ENCODE results near the gene COL6A2. TPM values are rescaled to one million over a fixed set of nuclear protein-coding genes. Genes with fewer than 3 reads are reported as not detected.
"Not testable (repeated sequence)": the region's sequence is repeated elsewhere in the genome, so short reads cannot be mapped to it uniquely, and the experiment has no call there.

COL6A2 gene
- total RNA-seq, 4 donors from 2014 or later = 88.9 to 150 (median 126) TPM

GRCh38 chr21:46136739-46137349 lies 38.9 kb downstream of the COL6A2 start:
- 76% methylated on average over 11 of the region's 22 CpGs for WGBS
- DNase-seq (ENCODE audit: low spot score in 2 of 2) = no peak
- Histone ChIP-seq H3K9me3 (no peaks in the 10 kb centered on the region), H3K36me3 (no peaks in the 10 kb centered on the region), H3K4me1 (no peaks in the 10 kb centered on the region), H3K27me3 (peaks cover 6% of the 10 kb centered on the region), H3K4me3 (no peak overlapping the region), H3K27ac (no peak overlapping the region)
- TF ChIP-seq POLR2A (IDR thresholded peaks at IDR 0.05) (no peak), POLR2AphosphoS5 (IDR thresholded peaks at IDR 0.05) (no peak), EP300 (IDR thresholded peaks at IDR 0.05) (no peak)
- TF ChIP-seq, protein P1, sequence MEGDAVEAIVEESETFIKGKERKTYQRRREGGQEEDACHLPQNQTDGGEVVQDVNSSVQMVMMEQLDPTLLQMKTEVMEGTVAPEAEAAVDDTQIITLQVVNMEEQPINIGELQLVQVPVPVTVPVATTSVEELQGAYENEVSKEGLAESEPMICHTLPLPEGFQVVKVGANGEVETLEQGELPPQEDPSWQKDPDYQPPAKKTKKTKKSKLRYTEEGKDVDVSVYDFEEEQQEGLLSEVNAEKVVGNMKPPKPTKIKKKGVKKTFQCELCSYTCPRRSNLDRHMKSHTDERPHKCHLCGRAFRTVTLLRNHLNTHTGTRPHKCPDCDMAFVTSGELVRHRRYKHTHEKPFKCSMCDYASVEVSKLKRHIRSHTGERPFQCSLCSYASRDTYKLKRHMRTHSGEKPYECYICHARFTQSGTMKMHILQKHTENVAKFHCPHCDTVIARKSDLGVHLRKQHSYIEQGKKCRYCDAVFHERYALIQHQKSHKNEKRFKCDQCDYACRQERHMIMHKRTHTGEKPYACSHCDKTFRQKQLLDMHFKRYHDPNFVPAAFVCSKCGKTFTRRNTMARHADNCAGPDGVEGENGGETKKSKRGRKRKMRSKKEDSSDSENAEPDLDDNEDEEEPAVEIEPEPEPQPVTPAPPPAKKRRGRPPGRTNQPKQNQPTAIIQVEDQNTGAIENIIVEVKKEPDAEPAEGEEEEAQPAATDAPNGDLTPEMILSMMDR (IDR thresholded peaks at IDR 0.05) = no peak

DNA sequence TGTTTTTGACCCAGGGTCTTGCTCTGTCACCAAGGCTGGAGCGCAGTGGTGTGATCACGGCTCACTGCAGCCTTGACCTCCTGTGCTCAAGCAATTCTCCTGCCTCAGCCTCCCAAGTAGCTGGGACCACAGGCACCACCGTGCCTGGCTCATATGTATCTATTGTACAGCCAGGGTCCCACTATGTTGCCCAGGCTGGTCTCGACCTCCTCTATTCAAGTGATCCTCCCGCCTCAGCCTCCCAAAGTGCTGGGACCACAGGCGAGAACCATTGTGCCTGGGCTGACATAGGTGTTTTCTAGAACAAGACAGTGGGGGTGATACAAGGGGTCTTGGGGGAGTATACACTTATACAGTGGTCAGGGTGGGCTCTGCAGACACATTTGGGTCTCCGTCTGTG lies 40.0 kb downstream of the COL6A2 start:
- no peaks in the 10 kb centered on the region for H3K9me3 ChIP-seq
- 85% methylated on average over 3 of the region's 7 CpGs for WGBS
- TF ChIP-seq EP300 (IDR thresholded peaks at IDR 0.05) (no peak), POLR2A (IDR thresholded peaks at IDR 0.05) (no peak), POLR2AphosphoS5 (IDR thresholded peaks at IDR 0.05) (no peak)
- TF ChIP-seq, protein P1 (IDR thresholded peaks at IDR 0.05) = no peak
- H3K4me3 ChIP-seq = no peak overlapping the region
- H3K4me1 ChIP-seq = no peaks in the 10 kb centered on the region
- peaks cover 6% of the 10 kb centered on the region for H3K27me3 ChIP-seq
- no peak overlapping the region for H3K27ac ChIP-seq
- DNase-seq (ENCODE audit: low spot score in 2 of 2) = no peak
- no peaks in the 10 kb centered on the region for H3K36me3 ChIP-seq

DNA sequence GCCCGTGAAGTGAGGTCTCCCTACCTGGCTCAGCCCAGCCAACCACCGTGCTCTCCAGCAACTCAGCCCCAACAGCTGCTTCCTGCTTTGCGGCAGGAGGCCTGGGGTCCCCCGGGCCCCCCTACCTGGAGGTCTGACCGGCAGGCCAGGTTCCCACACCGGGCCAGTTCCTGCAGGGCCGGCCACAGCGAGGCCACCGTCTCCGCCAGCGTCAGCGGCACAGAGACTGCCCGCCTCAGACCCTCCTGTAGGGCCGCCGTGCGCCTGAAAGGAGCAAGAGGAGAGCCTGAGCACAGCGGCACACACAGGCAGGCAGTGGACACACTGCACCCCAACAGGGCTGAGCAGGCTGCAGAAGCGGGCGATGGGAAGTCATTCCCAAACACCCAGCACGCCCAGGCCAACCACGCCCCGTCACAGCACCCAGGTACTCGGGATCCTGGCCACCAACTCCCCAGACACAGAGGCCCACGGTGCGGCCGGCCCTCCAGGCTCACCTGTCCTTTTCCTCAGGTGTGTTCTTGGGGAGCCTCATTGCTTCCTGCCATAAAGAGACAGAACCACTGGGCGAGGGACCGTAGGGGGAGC lies 40.6 kb downstream of the COL6A2 start:
- 92% methylated on average over 24 of the region's 28 CpGs for WGBS
- Histone ChIP-seq H3K4me1 (peaks cover 3% of the 10 kb centered on the region), H3K36me3 (no peaks in the 10 kb centered on the region), H3K4me3 (no peak overlapping the region), H3K9me3 (no peaks in the 10 kb centered on the region), H3K27me3 (peaks cover 6% of the 10 kb centered on the region), H3K27ac (no peak overlapping the region)
- no peak for DNase-seq (ENCODE audit: low spot score in 2 of 2)
- TF ChIP-seq EP300 (IDR thresholded peaks at IDR 0.05) (no peak), POLR2A (IDR thresholded peaks at IDR 0.05) (no peak), POLR2AphosphoS5 (IDR thresholded peaks at IDR 0.05) (no peak)
- TF ChIP-seq, protein P1 (IDR thresholded peaks at IDR 0.05) = no peak

DNA sequence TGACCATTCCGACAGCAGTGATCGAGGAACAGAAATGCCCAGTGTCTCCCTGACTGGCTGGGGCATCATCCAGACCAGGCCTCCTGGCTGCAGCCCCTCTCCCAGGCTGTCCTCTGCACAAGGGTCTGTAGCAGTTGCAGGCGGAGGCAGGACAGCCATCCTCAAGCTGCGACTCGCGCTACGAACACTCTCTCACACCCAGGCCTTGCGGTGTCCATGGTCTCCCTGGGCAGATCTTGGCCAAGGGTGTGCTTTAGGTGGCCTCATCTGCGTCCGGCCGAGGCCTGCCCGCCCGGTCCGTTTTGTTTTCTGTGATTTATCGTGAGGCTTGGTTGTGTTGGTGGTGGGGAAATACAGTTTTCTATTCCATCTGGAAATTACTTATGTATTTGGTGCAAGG lies 41.8 kb downstream of the COL6A2 start:
- no peak for DNase-seq (ENCODE audit: low spot score in 2 of 2)
- WGBS = 97% methylated on average over 15 of the region's 15 CpGs

DNA sequence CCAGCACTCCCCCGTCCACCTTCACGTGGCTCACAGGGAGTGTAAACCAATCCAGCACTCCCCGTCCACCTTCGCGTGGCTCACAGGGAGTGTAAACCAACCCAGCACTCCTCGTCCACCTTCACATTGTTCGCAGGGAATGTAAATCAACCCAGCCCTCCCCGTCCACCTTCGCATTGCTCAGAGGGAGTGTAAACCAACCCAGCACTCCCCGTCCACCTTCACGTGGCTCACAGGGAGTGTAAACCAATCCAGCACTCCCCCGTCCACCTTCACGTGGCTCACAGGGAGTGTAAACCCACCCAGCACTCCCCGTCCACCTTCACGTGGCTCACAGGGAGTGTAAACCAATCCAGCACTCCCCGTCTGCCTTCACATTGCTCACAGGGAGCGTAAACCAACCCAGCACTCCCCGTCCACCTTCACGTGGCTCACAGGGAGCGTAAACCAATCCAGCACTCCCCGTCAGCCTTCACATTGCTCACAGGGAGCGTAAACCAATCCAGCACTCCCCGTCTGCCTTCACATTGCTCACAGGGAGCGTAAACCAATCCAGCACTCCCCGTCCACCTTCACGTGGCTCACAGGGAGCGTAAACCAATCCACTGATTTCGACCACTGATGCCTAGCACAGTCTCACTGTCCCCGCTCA lies 42.6 kb downstream of the COL6A2 start:
- H3K4me3 ChIP-seq; H3K27ac ChIP-seq; DNase-seq (ENCODE audit: low spot score in 2 of 2); H3K36me3 ChIP-seq; H3K9me3 ChIP-seq; H3K27me3 ChIP-seq: not testable (repeated sequence)
- peaks cover 10% of the 10 kb centered on the region for H3K4me1 ChIP-seq
- 61% methylated on average over 29 of the region's 29 CpGs for WGBS

More for the DNA sequence above, 41.8 kb downstream of the COL6A2 start:
- TF ChIP-seq POLR2A (IDR thresholded peaks at IDR 0.05) (no peak), EP300 (IDR thresholded peaks at IDR 0.05) (no peak), POLR2AphosphoS5 (IDR thresholded peaks at IDR 0.05) (no peak)
- TF ChIP-seq, protein P1 (IDR thresholded peaks at IDR 0.05) = no peak
- Histone ChIP-seq H3K4me1 (peaks cover 10% of the 10 kb centered on the region), H3K27me3 (peaks cover 6% of the 10 kb centered on the region), H3K4me3 (no peak overlapping the region), H3K36me3 (no peaks in the 10 kb centered on the region), H3K27ac (no peak overlapping the region), H3K9me3 (no peaks in the 10 kb centered on the region)

Data from suprapubic skin (tissue), 4 donors.